HL-60 (cell line): ENCODE measurements around the gene RBM42.

ENCODE experiments used
- DNase-seq, 2 experiments: peaks; one replicate each; pipeline ENCODE4 v3.0.0-alpha.2; 2010 to 2020; ENCODE audit warnings: low read depth in 1 of 2, low spot score in 1 of 2
- H3K27ac ChIP-seq: fragments of 250-450 bp; sonication (Bioruptor Pico); replicated peaks from 2 replicates; pipeline ENCODE4 v1.5.1; 2020; ENCODE audit warnings: mild to moderate bottlenecking, moderate library complexity
- H3K27me3 ChIP-seq: fragments of 250-450 bp; sonication (Bioruptor Pico); 2 replicates; pipeline ENCODE4 v1.5.1; 2021; ENCODE audit warnings: mild to moderate bottlenecking, moderate library complexity; ENCODE audit not compliant: insufficient read depth, poor library complexity, severe bottlenecking
- H3K4me3 ChIP-seq: replicated peaks from 2 replicates; pipeline ENCODE4 v1.5.1; 2011; ENCODE audit warnings: mild to moderate bottlenecking, control low read depth, low read length; ENCODE audit not compliant: insufficient read depth
- GABPA ChIP-seq: IDR thresholded peaks from 2 replicates; pipeline ENCODE4 v1.6.1; 2012; ENCODE audit warnings: low read depth
- POLR2AphosphoS5 ChIP-seq: IDR thresholded peaks from 2 replicates; pipeline ENCODE4 v1.6.1; 2012; ENCODE audit warnings: low read depth
- SPI1 ChIP-seq: IDR thresholded peaks from 2 replicates; pipeline ENCODE4 v1.6.1; 2012; ENCODE audit warnings: low read depth, mild to moderate bottlenecking, borderline replicate concordance
- TF ChIP-seq, protein P1 (sequence below): IDR thresholded peaks from one replicate; pipeline ENCODE4 v1.5.1; 2011; ENCODE audit warnings: low read length, control low read depth, inconsistent platforms; ENCODE audit not compliant: insufficient read depth
- TF ChIP-seq, protein P2 (sequence below): IDR thresholded peaks from 2 replicates; pipeline ENCODE4 v1.6.1; 2012; ENCODE audit warnings: low read depth; ENCODE audit not compliant: insufficient replicate concordance

RBM42 gene

DNA sequence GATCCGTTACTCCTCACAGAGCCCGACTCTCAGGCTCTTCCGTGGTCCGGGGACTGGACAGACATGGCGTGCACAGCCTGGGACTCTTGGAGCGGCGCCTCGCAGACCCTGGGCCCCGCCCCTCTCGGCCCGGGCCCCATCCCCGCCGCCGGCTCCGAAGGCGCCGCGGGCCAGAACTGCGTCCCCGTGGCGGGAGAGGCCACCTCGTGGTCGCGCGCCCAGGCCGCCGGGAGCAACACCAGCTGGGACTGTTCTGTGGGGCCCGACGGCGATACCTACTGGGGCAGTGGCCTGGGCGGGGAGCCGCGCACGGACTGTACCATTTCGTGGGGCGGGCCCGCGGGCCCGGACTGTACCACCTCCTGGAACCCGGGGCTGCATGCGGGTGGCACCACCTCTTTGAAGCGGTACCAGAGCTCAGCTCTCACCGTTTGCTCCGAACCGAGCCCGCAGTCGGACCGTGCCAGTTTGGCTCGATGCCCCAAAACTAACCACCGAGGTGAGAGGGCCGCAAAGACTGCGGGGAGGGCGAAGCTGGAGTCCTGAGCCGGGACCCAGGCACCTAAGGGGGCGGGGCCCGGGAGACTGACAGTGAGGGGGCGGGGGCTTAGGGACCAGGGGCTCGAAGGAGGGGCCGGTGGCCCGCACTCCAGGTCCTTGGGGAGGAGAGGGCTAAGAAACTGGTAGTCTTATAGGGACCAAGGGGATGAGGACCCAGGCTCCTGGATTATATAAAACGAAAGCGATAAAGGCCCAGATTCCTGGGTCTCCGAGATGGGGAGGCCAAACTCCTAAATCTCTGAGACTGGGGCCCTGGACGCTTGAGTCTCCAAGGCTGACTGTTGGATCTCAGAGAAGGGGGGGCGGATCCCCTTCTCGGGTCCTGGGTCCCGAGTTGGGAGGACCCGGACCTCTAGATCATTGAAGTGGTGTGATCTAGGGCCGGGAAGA is 14.7 kb downstream of the RBM42 start:
- TF ChIP-seq SPI1 (no peak), GABPA (no peak), POLR2AphosphoS5 (no peak)
- TF ChIP-seq, protein P1, sequence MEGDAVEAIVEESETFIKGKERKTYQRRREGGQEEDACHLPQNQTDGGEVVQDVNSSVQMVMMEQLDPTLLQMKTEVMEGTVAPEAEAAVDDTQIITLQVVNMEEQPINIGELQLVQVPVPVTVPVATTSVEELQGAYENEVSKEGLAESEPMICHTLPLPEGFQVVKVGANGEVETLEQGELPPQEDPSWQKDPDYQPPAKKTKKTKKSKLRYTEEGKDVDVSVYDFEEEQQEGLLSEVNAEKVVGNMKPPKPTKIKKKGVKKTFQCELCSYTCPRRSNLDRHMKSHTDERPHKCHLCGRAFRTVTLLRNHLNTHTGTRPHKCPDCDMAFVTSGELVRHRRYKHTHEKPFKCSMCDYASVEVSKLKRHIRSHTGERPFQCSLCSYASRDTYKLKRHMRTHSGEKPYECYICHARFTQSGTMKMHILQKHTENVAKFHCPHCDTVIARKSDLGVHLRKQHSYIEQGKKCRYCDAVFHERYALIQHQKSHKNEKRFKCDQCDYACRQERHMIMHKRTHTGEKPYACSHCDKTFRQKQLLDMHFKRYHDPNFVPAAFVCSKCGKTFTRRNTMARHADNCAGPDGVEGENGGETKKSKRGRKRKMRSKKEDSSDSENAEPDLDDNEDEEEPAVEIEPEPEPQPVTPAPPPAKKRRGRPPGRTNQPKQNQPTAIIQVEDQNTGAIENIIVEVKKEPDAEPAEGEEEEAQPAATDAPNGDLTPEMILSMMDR = no peak
- TF ChIP-seq, protein P2, sequence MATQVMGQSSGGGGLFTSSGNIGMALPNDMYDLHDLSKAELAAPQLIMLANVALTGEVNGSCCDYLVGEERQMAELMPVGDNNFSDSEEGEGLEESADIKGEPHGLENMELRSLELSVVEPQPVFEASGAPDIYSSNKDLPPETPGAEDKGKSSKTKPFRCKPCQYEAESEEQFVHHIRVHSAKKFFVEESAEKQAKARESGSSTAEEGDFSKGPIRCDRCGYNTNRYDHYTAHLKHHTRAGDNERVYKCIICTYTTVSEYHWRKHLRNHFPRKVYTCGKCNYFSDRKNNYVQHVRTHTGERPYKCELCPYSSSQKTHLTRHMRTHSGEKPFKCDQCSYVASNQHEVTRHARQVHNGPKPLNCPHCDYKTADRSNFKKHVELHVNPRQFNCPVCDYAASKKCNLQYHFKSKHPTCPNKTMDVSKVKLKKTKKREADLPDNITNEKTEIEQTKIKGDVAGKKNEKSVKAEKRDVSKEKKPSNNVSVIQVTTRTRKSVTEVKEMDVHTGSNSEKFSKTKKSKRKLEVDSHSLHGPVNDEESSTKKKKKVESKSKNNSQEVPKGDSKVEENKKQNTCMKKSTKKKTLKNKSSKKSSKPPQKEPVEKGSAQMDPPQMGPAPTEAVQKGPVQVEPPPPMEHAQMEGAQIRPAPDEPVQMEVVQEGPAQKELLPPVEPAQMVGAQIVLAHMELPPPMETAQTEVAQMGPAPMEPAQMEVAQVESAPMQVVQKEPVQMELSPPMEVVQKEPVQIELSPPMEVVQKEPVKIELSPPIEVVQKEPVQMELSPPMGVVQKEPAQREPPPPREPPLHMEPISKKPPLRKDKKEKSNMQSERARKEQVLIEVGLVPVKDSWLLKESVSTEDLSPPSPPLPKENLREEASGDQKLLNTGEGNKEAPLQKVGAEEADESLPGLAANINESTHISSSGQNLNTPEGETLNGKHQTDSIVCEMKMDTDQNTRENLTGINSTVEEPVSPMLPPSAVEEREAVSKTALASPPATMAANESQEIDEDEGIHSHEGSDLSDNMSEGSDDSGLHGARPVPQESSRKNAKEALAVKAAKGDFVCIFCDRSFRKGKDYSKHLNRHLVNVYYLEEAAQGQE = no peak
- DNase-seq = peak; percentile 72 to 75
- Histone ChIP-seq H3K4me3 (peak overlapping the region; percentile 58), H3K27me3 (no peaks in the 10 kb centered on the region), H3K27ac (peak overlapping the region; percentile 62)

DNA sequence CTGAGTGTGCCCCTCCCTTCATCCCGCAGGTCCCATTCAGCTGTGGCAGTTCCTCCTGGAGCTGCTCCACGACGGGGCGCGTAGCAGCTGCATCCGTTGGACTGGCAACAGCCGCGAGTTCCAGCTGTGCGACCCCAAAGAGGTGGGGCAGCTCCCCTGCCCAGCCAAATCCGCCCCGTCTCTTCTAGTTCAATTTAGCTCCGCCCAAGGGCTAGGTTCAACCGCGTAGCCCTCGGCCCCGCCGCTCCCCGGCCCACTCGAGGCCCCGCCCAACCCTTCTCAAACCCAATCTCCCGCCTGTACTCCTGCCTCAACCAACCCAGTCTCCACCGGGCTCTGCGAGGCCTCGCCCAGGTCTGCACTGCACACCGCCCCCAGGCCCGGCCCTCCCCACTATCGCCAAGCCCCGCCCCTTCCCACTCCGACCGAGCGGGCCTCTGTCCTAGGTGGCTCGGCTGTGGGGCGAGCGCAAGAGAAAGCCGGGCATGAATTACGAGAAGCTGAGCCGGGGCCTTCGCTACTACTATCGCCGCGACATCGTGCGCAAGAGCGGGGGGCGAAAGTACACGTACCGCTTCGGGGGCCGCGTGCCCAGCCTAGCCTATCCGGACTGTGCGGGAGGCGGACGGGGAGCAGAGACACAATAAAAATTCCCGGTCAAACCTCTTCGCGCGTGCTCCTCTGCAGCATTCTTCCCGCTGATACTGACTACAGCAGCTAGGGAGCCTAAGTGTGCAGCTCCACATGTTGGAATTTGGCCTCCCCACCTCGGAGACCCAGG is 15.6 kb downstream of the RBM42 start:
- H3K27ac ChIP-seq = no peak overlapping the region
- TF ChIP-seq GABPA (no peak), SPI1 (peak; percentile 2; the same call in 1 of the 2 replicates), POLR2AphosphoS5 (peak; percentile 22; the same call in 1 of the 2 replicates)
- TF ChIP-seq, protein P2 = peak; percentile 79
- TF ChIP-seq, protein P1 = no peak
- H3K4me3 ChIP-seq = peak overlapping the region; percentile 58
- H3K27me3 ChIP-seq = no peaks in the 10 kb centered on the region
- DNase-seq = peak; percentile 85 to 94

- peak; percentile 80 to 83 for DNase-seq
- Histone ChIP-seq H3K27ac (no peak overlapping the region), H3K4me3 (peak overlapping the region; percentile 58), H3K27me3 (no peaks in the 10 kb centered on the region)
- TF ChIP-seq SPI1 (no peak), POLR2AphosphoS5 (no peak; the same call in 1 of the 2 replicates), GABPA (no peak)
- TF ChIP-seq, protein P2 = no peak
- TF ChIP-seq, protein P1 = no peak
Measured at GRCh38 chr19:35644987-35645679, 16.3 kb downstream of the RBM42 start.
